Glomerular visceral epithelial cell (primary cell): ENCODE results near the gene SGO2.

Experiments used
- DNase-seq: peaks from one replicate; pipeline ENCODE4 v3.0.0-alpha.2; 2016; ENCODE audit errors: extremely low spot score

Gene SGO2, protein sequence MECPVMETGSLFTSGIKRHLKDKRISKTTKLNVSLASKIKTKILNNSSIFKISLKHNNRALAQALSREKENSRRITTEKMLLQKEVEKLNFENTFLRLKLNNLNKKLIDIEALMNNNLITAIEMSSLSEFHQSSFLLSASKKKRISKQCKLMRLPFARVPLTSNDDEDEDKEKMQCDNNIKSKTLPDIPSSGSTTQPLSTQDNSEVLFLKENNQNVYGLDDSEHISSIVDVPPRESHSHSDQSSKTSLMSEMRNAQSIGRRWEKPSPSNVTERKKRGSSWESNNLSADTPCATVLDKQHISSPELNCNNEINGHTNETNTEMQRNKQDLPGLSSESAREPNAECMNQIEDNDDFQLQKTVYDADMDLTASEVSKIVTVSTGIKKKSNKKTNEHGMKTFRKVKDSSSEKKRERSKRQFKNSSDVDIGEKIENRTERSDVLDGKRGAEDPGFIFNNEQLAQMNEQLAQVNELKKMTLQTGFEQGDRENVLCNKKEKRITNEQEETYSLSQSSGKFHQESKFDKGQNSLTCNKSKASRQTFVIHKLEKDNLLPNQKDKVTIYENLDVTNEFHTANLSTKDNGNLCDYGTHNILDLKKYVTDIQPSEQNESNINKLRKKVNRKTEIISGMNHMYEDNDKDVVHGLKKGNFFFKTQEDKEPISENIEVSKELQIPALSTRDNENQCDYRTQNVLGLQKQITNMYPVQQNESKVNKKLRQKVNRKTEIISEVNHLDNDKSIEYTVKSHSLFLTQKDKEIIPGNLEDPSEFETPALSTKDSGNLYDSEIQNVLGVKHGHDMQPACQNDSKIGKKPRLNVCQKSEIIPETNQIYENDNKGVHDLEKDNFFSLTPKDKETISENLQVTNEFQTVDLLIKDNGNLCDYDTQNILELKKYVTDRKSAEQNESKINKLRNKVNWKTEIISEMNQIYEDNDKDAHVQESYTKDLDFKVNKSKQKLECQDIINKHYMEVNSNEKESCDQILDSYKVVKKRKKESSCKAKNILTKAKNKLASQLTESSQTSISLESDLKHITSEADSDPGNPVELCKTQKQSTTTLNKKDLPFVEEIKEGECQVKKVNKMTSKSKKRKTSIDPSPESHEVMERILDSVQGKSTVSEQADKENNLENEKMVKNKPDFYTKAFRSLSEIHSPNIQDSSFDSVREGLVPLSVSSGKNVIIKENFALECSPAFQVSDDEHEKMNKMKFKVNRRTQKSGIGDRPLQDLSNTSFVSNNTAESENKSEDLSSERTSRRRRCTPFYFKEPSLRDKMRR

DNA sequence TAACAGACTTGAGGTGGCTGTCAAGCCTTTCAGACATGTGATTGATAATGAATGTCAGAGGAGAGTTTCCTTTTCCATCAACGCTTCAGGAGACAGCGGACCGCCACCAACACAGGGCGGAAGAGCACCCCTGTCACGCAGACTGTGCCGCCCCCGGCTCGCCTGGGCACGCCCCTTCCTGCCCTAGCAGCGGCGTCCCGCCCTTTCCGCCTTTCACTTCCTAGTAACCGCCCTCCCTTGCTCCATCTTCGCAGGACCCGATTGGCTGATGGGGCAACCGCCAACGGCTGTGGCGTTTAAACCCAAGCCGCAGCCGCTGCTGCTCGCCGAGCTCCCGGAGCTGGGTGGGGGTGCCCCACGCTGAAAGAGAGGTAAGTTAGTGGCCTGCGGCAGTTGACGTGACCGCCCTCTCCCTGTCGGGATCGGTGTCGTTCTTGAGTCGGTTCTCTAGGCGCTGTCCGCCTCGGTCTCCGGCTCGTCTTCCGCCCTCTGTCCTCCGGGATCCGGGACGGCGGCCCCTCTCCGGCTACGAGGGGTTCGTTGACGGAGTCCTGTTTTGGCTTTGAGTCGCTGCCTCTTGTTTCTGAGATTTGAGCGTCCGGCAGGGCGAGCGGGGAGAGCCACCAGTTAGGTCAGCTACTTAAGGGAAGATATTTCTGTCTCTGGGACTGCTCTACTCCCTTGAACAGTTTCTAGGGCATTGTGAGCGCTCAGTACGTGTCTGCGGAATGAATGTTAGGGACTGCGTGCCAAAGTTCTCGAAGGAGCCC is at the start of gene SGO2:
Gene SGO2 (plus strand): TSS at position 326 of the 770 bp plus-strand sequence. CDS start 6,769 bp downstream, outside the sequence.
- peak; percentile 97 for DNase-seq

DNA sequence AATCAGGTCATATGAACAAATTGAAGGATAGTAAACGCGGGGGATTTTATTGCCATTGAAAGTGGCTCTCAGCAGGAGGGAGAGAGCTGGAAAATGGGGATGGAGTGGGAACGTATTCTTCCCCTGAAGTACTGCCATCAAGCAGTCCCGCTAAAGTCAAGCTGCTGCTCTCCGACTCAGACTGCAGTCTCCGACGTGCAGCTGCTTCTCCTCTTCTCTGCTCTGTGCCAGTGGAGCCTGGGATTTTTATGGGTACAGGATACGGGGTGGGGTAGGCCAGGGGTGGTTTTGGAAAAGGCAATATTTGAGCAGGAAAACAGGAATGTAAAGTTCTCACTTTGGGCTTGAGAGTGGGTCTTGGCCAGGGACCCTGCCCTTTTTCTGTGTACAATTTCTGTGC is 49.2 kb upstream of the SGO2 start:
- DNase-seq: no peak

- no peak for DNase-seq
These were observed 48.3 kb upstream of the SGO2 start for GRCh38 chr2:200477667-200478131.

DNA sequence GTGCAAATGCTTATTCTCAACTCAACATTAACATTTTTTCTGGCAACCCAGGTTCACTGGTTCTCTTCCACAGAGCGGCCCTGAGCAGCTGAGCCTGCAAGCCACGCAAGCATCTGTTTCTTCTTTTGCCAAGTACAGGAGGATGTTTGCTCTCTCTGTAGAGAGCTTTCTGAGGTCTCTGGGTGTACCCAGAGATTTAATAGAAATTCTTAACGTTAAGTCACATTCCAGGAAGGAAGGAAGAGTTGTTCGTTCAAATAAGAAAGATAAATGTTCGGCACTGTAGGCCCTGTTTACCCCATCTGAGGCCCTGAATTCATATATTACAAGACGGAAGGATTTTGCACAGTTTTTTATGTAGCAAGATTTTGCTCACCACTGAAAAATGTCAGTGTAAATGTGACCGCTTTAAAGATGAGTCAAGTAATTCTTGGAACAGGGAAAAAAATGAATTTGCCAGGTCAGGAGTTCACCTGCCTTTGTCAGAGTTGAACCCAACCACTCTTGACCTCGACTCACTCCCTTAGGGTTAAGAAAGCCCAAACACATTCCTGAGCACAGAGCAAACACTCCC is 46.2 kb upstream of the SGO2 start:
- DNase-seq: no peak

DNA sequence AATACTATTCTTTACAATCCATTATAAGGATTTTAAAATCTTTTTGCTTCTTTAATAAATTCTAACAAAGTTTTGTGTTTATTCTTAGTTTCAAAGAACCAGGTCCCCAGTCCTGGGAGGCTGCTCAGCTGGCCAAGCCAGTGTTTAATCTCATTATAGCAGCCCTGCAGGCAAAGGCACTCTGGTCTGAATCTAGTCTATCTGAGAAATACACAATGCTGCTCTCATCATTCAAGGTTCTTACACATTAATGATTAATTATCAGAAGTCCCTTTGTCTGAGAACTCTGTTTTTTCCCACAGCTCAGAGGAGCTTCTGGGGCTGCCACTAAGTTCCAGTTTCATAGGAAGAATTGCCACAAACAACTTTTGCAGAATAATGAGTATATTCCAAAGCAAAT is 43.8 kb upstream of the SGO2 start:
- DNase-seq: no peak

GRCh38 chr2:200483729-200484198 is 42.2 kb upstream of the SGO2 start:
- peak; percentile 51 for DNase-seq

DNA sequence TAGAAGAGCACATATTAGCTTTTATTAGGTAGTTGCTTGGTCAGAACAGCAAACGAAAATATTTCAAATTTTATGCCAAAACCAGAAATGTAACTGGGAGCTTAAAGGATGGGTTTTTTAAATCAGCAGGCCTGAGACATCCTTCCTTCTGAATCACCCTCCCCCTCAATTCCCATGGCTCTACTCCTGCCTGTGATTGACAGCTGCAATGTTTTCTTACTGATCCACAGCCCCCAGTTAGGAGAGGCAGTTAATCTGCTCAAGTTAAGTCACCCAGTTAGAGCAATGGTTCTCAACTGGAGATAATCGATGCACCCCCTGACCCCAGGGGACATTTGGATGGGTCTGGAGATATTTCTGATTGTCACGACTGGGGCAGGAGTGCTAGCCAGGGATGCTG is 41.1 kb upstream of the SGO2 start:
- no peak for DNase-seq

GRCh38 chr2:200486529-200486928 is 39.5 kb upstream of the SGO2 start:
- no peak for DNase-seq

DNA sequence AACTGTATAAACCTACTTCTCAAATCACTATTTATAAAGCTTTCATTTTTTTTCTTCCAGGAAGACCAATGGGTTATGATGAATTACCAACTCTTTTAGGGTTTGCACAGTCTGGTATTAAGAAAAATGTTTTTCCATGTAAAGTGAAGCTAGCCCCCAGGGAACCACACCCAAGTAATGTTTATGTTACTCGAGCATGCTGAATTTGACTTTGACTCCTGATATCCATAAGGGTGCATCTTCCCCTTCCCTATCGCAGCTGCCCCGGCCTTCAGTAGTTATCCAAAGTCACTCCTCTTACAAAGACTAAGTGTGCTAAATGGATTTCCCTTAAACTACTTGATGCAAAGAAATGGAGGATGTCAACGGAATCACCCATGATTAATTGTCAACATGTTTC is 37.8 kb upstream of the SGO2 start:
- no peak for DNase-seq

DNA sequence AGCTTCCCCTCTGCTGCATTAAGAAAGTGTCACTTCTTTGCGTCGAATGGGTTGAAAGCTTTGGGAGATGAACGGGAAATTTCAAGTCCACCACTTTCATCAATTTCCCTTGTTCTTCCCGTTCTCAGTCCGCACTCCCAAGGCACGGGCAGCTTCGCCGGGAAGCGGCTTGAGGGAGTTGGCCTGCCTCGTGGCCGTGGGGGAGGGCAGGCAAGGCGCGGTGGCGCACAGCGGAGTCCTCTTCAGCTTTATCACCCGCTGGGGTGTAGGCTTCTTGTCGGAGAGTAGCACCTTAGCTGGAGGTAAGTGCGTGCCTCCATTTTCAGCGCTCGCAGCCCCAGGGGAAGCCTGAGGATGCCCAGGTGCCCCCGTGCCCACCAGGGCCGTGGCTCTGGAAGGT is 36.0 kb upstream of the SGO2 start:
- DNase-seq: no peak

- DNase-seq: no peak
These were observed 33.4 kb upstream of the SGO2 start for GRCh38 chr2:200492656-200493055.

- no peak for DNase-seq
These were observed 32.0 kb upstream of the SGO2 start for GRCh38 chr2:200494048-200494447.

DNA sequence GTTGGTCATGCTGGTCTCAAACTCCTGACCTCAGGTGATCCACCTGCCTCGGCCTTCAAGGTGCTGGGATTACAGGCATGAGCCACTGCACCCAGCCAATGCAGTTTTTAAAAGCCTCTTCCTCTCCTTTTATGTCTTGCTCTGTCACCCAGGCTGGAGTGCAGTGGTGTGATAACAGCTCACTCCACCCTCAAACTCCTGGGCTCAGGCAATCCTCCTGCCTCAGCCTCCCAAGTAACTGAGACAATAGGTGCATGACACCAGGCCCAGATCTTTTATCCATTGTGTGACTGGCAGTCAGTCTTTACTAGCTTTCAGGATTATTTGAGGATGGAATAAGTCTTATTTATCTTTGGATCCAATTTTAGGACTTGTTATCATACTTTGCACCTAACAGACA is 29.3 kb upstream of the SGO2 start:
- no peak for DNase-seq

DNA sequence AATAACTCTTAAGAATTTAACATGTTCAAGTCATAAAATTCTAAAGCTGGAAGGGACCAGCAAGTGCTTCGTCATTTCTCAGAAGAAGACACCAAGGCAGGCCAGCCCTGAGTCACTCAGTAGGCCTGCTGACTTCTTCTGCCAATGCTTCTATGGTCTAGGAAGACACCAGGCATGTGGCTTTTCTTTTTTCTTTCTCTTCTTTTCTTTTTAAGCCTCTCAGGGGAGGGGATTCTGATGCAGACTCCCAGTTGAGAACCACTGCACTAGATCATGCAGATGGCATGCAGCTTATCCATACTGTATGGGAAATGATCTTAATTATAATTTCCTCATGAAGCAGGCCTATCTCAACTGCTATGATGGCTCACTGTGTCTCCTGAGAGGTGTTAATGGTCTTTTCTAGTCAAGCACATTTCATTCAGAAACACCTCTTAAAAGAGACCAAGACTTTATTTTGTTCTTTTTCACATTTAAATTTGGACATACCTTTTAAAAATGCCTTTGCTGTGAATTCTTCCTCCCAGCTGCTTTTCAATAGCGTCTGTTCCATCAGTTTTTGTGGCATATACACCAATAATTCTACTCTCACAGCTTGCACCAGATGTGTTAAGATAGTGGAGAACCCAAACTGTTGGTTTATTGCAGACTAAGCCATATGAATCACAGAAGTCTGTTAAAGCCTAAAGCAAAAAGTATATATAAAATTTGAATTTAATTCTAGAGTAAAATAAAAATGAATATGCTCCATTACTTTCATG is 27.4 kb upstream of the SGO2 start:
- DNase-seq: no peak

GRCh38 chr2:200502196-200502595 is 23.8 kb upstream of the SGO2 start:
- no peak for DNase-seq

DNA sequence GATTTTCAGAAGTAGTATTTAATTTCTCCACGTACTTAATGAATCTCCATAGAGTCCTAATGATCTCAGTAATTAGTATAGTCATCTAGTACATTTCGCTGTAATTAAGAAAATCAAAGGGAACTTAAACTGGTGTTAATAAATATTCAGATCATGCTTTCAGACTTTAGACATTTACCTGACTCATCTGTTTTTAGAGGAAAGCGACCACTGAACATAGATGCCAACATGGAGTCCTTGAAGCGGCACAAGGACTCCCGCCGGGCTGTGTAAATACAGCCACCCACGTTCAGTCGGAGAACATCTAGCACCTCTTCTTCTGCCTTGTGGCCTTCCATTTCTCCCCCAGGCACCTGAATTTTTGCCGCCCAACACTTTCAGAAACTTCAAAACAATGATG is 19.3 kb upstream of the SGO2 start:
- no peak for DNase-seq

- DNase-seq: no peak
These were observed 18.8 kb upstream of the SGO2 start for GRCh38 chr2:200507179-200507578.

DNA sequence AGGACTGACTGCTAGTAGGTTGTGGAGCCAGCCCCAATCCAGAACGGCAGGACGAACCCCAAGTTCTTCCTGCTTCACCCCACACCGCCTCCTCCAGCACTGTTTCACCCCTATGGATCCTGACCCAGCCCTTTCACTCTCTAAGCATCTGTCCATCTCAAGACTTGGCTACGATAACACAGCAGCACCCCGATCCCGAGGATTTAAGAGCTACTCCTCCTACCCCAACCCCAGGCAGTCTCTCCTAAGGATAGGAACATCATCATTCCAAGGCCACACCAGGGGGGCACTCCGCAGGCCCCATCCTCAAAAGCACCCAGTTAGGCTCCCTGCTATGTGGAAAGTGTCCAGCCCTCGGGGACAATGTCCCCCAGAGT is 16.8 kb upstream of the SGO2 start:
- no peak for DNase-seq

- DNase-seq: peak; percentile 95
These were observed 16.2 kb upstream of the SGO2 start, which contains the start of gene KCTD18 for GRCh38 chr2:200509612-200510433. Gene KCTD18 (minus strand): TSS chr2:200510068. CDS start chr2:200507016, 3,052 bp downstream.
